ENCODE data around the gene NFKBIL1. TPM values are rescaled to one million over a fixed set of nuclear protein-coding genes. Genes with fewer than 3 reads are reported as not detected.

Gene NFKBIL1
- total and polyA plus RNA-seq, 10 of the 15 experiments (the other 5 are each of a cell fraction or from before 2014, with no cell fraction given), result 0.19 to 15.1 (median 7.0) TPM

DNA sequence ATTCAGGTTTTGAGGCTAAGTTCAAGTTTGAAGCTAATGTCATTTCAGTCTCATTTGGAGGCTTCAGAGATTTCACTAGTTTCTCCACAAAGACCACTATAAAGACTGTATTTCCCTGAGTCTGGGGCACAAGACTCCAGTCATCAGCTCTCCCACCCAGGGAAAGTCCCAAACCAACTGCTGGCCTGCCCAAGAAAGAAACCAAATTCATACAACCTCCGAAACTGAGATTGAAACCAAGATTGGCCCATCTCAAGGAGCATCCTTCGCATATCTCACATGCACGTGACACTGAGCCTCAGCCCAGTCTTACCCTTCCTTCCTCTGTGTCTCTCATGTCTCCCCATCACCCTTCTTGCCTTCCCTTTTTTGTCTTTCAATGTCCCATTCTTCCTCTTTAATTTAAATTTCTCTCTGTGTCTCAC, 21.1 kb downstream of the NFKBIL1 start (continued):
- peak; percentile 97 for TF ChIP-seq IKZF2 (IDR thresholded peaks at IDR 0.05)
- no peak for TF ChIP-seq PAX8 (IDR thresholded peaks at IDR 0.05)
- TF ChIP-seq, protein P1, sequence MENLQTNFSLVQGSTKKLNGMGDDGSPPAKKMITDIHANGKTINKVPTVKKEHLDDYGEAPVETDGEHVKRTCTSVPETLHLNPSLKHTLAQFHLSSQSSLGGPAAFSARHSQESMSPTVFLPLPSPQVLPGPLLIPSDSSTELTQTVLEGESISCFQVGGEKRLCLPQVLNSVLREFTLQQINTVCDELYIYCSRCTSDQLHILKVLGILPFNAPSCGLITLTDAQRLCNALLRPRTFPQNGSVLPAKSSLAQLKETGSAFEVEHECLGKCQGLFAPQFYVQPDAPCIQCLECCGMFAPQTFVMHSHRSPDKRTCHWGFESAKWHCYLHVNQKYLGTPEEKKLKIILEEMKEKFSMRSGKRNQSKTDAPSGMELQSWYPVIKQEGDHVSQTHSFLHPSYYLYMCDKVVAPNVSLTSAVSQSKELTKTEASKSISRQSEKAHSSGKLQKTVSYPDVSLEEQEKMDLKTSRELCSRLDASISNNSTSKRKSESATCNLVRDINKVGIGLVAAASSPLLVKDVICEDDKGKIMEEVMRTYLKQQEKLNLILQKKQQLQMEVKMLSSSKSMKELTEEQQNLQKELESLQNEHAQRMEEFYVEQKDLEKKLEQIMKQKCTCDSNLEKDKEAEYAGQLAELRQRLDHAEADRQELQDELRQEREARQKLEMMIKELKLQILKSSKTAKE (IDR thresholded peaks at IDR 0.05; ENCODE audit: low read depth, poor library complexity, severe bottlenecking), result peak; percentile 96
- TF ChIP-seq RAD21 (IDR thresholded peaks at IDR 0.05; ENCODE audit: insufficient read depth, low read depth, low read length), result no peak
- peak; percentile 57 for TF ChIP-seq SP1 (IDR thresholded peaks at IDR 0.05; ENCODE audit: low read depth, low read length)
- peak; percentile 98 for TF ChIP-seq EED (IDR thresholded peaks at IDR 0.05; ENCODE audit: low read depth)
- no peak for TF ChIP-seq YBX1 (IDR thresholded peaks at IDR 0.05)
- TF ChIP-seq ZZZ3 (IDR thresholded peaks at IDR 0.05; ENCODE audit: control insufficient read depth, insufficient read length, low read depth), result no peak
- no peak for TF ChIP-seq ZBTB4 (CRISPR knock-in tag; IDR thresholded peaks at IDR 0.05)
- TF ChIP-seq CTCF (IDR thresholded peaks at IDR 0.05 in 2 of 3, conservative IDR thresholded peaks at IDR 0.05 in 1 of 3; ENCODE audit: control insufficient read depth in 2 of 3, extremely low read depth in 1 of 3, insufficient read depth in 1 of 3, low read depth in 3 of 3, low read length in 3 of 3), result no peak
- no peak for TF ChIP-seq ZSCAN29 (IDR thresholded peaks at IDR 0.05)
- no peak for TF ChIP-seq FOS (IDR thresholded peaks at IDR 0.05; ENCODE audit: borderline replicate concordance, extremely low read depth, insufficient read length)
- TF ChIP-seq CEBPZ (IDR thresholded peaks at IDR 0.05; ENCODE audit: low read depth, low read length), result no peak
- peak; percentile 25; the same call in 1 of the 2 replicates for TF ChIP-seq BACH1 (IDR thresholded peaks at IDR 0.05; ENCODE audit: borderline replicate concordance)
- TF ChIP-seq HDGF (IDR thresholded peaks at IDR 0.05), result peak; percentile 93; the same call in 1 of the 2 replicates
- no peak for TF ChIP-seq ESRRA (IDR thresholded peaks at IDR 0.05; ENCODE audit: low read length)
- TF ChIP-seq ZNF274 (IDR thresholded peaks at IDR 0.05; ENCODE audit: insufficient read depth, insufficient read length), result no peak
- no peak for TF ChIP-seq TARDBP (IDR thresholded peaks at IDR 0.05; ENCODE audit: borderline replicate concordance)
